GDM1 (cell line): Measurements from ENCODE around the gene DTNB.
"Not testable (repeated sequence)": the region's sequence is repeated elsewhere in the genome, so short reads cannot be mapped to it uniquely, and the experiment has no call there.

Experiments used
- DNase-seq: peaks from one replicate; lab custom pipeline; 2025; lab: John Stamatoyannopoulos, UW

The DTNB gene

DNA sequence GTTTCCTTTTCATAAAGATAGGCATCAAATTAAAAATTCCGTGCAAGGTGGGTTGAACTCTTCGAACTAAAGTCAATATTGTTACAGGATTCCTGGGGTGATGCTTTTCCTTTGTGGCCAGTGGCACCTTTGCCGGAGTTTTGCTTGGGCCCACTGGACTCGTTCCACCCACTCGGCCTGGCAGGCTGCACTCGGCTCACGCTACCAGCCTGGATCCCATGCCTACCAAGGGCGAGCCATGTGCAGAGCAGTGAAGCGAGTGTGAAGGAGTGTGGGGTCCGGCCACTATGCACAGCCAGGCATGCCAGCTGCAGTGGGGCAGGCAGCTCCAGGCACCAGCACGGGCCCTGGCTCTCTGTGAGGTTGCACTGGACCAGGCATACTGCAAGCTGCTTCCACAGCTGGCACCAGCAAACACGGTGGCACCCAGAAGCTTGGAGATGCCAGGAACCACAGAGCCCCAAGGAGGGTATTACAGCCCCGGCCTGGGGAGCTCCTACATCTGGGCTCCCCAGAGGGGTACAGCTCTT lies 83.6 kb downstream of the DTNB start:
- DNase-seq = no peak

DNA sequence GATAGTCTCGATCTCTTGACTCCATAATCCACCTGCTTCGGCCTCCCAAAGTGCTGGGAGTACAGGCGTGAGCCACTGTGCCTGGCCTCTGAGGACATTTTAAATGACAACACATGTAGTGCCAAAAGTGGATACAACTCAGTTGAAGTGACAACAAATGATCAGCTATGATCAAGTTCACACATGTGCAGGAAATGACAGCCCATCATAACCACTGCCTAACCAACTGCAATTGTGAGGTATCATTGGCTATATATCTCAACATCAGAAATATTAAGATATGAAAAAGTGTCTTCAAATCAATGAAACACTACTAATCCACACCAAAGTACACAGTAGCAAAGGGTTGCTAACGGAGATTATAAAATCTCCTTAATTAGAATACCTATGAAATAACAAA lies 84.8 kb downstream of the DTNB start:
- no peak for DNase-seq

DNA sequence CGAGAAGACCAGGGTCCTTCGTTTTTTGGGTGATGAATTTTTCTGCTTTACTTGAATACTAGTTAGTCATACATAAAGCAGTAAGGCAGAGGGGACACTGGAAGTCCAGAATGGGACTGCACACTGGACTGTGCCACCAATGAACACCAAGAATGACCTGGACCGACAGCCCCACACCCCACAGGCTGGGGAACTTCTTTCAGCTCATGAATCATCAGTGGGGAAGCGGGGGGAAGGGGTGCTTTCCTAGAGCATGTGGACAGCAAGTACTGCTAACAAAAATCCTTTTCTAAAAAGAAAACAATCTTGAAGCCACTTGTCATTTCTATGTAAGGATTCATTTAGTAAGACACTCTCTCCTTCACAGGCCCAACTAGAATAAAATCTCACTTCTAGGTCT lies 86.0 kb downstream of the DTNB start:
- DNase-seq = no peak

DNA sequence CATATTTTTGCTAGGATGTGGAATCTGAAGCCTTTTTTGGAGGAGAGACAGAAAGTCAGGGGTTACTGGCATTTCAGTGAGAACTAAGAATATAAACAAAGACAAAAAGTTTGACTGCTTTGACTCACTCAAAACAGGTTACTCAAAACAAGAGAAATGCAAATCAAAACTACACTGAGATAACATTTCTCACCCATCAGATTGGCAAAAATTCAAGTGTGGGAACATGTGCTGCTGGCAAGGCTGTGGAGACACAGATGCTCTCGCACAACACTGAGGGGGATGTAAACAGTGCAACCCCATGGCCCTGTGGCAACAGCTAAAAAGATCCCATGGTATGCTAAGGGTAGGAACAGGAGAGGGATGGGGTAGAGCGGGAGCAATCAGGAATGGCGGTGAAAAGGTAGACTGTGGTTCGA lies 86.6 kb downstream of the DTNB start:
- no peak for DNase-seq

DNA sequence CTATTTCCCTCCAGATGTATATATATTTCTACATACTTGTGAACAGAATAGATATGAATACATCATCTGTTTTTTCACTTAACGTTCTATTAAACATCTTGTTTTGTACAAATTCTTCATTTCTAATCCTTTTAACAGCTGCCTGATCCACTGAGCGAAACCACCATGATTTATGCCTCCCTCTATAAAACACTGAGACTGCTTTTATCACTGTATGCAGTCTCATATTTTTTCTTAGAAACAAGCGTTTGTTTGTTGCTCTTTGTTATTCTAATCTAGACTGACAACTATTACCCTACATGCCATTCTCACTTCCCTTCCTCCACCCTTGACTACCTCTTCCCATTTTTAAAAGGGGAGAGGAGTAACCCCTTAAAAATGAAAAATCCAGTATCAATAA lies 88.2 kb downstream of the DTNB start:
- no peak for DNase-seq

DNA sequence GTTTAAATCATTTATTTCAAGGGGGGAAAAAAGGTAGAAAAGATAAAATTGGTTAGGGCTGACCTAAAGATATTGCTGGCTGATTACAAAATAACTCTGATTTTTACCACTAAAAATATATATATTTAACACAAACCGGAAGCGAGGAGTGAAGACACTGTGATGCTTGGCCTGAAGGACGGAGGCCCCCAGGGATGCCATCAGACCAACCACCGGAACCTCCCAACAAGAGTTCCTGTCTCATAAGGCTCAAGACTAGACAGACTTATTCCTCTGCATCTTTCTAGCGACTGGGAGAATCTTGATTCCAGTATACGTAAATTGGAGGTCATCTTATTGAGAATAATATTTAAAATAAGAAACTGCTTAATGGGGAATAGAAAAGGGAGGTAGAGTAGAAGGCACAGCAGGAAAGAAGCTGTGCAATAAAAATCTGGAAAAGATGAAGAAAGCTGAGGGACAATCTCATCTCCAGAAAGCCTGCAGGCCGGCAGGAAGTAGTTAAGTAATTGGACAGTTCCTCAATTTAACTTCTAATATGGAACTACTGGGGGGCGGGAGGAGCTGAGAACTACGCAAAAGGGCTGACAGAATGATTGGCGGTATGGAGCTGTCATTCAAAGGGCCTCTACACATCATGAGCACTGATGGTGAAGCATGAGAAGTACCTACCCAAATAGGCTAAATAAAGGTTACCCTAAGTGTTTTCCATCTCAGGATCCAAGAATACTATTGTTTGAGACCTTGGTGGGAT lies 91.1 kb downstream of the DTNB start:
- DNase-seq = no peak

DNA sequence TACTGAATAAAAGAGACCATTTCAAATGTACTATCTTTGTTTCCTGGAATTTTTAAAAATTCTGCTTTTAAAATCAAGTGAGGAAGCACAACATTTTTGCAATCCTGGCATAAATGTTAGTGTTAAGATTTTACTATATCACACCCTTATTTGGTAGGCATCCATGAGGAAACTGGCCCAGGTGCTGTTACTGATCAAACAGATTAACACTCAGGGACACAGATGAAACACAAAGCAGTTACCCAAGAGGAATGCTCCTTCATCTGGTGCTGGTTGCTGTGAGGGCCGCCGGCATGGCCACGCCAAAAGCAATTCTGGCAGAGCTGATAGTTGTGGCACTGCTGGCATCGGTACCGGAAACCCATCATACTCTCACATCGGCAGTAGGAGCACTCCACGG lies 96.8 kb downstream of the DTNB start:
- no peak for DNase-seq

DNA sequence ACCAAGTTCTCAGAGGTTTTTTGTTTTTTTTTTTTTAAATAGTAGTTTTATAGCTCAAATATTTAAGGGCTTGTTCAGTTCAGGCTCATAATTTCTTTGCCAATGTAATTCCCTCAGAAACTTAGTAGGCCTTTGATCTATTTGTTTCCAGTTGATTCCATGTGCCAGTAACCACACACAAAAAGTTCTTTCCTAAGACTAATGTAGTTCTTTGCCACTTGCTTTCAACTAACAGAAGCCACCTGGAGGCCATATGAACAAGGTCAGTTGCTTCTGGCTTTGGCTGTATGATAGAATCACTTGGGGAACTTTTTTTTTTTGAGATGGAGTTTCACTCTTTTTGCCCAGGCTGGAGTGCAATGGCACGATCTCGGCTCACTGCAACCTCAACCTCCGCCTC lies 100.7 kb downstream of the DTNB start:
- DNase-seq = no peak

DNA sequence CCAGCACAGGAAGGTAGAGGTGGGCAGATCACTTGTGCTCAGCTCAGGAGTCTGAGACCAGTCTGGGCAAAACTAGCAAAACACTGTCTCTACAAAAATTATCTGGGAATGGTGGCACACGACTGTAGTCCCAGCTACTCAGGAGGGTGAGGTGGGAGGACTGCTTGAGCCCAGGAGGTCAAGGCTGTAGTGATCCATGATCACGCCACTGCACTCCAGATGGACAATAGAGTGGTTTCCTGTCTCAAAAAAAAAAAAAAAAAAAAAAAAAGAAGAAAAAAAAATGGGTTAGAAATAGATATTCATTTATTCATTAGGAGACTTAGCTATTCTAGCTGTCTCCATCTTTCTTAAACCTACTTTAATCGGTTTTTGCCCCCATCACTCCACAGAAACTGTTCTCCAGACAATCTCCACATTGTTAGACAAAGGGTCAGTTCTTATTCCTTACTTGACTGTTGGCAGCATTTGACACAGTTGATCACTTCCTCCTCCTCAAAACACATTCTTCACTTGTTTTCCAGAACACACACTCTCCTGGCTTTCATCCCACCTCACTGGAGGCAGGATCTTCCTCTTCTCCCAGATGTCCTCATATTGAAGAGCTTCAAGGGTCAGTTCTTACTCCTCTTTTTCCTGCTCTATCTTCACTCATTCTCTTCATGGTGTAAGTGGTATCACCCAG lies 103.1 kb downstream of the DTNB start:
- no peak for DNase-seq

DNA sequence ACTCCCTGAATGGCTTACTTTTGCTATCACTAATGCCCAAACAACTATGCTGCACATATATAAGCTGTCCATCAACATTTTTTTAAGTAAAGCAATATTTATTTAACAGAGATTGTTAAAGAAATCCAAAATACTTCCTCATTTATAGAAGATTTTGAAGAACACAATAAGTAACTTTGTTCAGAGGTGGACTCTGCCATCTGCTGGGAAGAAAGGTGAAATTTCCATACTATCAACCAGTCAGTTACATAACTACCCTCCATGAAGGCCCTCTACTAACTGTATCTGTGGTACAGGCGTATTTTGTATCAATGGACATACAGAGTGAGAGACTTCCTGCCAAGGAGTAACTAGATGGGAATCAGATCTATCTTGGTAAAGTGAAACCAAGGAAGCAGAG lies 106.0 kb downstream of the DTNB start:
- no peak for DNase-seq

DNA sequence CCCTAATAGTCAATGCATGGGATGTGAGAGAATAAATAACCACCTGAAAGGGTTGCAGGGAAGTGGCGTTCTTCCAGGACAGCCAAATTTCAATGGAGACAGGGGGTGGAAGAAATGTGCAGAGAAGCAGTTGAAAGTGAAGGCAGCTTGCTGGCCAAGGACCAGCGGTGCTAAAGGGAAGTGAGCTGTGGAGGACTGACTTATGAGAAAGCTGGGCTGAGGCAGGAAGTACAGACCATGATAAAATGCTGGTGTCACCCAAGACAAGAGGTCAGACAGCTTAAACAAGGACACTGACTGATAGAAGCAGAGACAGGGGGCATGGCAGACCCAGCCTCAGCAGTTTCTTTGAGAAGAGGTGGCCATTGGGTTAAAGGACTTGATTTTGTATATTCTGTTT lies 106.7 kb downstream of the DTNB start:
- peak; percentile 58 for DNase-seq

DNA sequence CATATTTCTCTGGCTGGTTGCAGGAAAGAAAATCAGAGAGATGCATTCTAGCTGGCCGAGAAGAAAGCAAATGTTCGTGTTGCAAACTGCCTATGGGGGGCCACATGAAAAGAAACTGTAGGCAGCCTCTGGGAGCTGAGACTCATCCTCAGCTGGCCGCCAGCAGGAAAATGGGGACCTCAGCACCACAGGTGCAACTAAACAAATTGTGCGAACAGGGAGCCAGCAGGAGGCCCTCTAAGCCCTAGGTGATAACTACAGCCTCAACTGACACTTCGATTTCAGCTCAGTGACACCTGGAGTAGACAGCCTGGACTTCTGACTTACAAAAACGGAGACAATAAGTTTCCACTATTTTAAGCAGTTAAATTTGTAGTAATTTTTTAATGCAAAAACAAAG lies 107.3 kb downstream of the DTNB start:
- no peak for DNase-seq

DNA sequence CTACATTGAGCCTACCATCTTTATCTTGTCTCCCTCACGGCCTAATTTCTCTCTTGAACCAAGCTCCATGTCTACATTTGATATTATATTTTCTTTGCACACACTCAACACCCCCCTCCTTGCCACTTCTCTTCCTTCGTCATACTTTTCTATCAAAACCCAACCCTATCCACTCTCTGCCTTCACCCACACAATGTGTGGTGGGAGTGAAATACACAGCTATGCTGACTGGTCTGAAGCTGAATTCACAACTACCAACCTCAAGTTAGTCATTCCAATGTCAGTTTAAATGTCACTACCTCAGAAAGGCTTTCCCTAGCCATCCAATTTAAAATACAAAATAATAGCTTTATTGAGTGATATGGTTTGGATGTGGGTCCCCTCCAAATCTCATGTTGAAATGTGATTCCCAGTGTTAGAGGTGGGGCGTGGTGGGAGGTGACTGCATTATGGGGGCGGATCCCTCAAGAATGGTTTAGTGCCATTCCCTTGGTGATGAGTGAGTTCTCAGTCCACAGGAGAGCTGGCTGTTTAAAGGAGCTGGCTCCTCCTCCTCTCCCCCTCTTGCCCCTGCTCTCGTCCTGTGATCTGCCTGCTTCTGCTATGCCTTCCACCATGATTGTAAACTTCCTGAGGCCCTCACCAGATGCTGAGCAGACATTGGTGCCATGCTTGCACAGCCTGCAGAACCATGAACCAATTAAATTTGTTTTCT lies 112.1 kb downstream of the DTNB start:
- no peak for DNase-seq

DNA sequence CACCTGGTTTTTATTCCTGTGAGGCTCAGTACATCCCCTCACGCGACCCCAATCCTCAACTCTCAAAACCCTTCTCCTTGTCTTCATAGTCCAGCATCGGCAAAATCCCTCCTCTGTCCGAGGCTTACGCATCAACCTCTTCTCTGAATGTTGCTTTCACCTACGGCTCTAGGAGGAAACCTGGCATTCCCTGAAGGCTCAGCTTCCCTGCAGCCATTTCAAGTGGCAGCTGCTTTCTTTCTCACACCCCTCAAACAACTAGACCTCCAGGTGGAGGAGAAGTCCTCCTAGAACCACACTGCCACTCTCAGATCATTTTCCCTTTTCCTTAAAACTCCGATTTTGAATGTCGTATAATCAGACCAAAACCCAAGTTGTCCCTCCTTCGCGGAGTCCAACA lies 114.2 kb downstream of the DTNB start:
- DNase-seq = no peak

DNA sequence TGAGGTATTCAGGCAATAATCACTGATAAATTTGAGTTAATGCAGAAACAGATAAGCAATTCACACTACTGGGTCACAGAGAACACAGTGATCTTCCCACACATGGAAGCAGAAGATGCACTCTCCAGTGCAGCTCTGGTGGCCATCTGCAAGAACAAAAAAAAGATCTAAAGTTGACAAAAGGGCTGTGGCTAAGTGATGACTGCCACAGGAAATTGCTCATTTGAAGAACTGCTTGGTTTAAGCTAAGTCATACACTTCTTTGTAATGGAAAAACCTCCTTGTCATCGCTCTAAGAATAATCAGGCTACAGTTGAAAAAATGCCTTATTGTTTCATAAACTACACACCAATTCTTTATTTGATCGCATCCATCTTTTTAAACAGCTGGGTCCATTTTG lies 115.1 kb downstream of the DTNB start:
- DNase-seq = peak; percentile 72

DNA sequence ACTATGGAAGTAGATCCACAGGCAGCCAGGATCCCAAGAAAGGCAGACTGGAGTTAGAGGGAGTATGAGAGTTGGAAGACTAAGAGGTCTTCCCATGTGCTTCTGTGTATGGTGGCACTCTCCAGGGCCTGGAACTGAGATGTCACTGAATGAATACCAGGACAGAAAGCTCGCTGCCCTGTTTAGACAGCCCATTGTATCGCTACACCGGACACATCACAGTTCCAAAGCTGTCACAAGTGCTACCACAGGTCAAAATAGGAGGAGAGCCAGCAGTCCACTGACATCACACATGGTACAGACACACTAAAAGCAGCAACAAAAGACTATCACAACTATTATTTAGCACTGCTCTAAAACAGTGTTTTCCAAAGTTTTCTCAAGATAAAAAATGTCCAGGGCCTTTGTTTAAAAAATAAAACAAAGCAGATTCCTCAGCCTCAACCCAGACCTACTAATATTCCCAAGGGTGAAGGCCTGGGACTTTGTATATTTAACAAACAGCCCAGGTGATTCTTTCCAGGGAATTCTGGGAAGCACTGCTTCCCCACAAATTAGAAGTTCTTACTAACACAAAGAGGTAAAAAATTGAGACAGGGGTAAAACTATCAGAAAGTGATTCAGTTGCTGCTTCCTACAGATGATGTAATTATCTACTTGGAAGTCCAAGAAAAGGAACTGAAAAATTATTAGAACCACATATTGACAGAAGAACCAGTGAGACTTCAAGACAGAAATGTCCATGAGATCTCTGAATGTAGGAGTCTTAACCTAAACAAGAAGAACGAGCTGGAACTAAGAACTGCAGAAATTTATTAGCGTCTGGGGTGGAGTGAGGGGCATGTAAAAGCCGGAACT lies 116.0 kb downstream of the DTNB start:
- DNase-seq = no peak

DNA sequence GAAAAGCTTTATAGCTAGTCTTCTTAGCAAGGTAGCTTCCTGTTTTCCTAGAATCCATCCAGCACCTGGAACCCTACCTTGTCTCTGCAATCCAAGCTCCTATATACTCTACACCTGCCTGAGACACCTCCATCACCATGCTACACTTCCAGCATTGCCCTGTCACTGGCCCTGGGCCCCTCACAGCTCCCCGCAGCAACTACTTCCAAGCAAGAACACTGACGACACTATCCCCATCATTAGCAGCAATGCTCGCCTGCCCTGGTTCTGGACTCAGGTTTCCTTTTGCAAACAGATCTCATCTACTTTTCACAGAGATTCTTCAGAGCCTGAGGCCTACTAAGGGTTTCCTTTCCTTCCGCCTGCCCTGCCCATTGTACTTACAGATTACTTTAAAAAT lies 121.1 kb downstream of the DTNB start:
- DNase-seq = no peak

DNA sequence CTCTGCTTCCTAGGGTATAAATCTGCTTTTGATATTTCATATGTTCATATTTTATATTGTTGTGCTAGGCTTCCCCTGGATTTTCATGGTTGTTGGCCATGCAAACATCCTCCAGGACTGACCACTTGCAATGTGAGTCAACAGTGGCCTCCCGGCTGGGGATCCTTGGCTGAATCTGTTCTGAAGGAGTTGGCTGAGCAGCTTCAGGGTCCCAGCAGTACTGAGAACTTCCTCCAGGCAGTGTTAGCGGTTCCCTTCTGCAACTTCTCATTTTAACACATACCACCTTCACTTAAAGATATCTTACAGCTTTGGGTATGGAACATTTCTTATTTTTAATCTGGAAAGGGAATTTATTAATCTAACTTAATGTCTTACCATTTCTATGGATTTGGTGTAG lies 122.1 kb downstream of the DTNB start:
- no peak for DNase-seq

DNA sequence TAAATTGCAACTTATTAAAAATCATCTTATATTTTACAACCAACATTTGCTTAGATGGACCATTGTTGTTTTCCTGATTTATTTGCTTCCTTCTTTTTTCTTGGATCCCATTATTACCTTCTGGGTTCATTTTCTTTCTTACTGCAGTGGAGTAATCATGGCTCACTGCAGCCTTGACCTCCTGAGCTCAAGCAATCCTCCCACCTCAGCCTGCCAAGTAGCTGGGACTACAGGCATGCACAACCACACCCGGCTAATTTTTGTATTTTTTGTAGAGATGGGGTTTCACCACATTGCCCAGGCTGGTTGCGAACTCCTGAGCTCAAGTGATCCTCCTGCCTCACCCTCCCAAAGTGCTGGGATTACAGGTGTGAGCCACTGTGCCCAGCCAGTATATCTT lies 123.8 kb downstream of the DTNB start:
- DNase-seq = not testable (repeated sequence)

DNA sequence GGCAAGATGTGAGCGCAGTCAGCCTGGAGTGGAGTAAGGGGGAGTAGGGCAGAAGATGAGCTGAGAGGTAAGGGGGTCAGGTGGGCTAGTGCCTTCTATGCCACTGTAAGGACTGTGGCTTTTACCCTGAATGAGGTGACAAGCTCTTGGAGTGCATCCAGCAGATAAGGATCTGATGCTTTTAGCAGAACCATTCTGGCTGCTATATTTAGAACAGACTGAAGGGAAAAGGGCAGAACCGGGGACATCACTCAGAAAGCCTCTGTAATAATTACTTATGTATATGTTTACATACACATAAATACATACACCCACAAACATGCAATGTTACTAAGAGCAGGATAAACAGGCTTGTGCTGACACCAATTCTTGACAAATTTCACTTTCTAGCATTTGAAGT lies 124.8 kb downstream of the DTNB start:
- no peak for DNase-seq

DNA sequence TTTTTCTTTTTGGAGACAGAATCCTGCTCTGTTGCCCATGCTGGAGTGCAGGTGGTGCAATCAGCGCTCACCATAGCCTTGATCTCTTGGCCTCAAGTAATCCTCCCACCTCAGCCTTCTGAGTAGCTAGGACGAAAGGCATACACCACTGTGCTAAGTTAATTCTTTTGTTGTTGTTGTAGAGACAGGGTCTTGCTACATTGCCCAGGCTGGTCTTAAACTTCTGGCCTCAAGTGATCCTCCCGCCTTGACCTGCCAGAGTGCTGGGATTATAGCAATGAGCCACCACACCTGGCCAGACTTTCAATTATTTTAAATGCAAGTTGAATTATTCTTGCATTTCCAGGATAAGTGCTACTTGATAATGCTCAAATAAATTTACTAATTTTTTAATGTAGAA lies 126.5 kb downstream of the DTNB start:
- no peak for DNase-seq

DNA sequence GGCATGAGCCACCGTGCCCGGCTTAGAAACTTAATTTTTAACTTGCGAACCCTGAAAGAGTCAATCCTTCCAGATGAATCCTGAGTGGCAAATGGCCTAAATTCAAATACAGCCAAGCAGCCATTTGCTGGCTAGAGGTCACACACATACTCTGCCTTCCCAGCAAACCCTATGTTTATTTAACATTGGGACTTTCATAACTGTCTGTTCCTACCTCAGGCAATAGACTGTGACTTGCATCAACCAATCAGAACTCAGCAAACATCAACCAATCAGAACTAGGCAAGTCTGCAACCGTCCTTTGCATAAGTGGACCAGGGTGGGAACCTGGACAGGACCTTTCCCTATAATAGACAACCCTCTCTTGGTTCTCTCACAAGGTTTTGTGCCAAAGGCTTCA lies 127.5 kb downstream of the DTNB start:
- DNase-seq = no peak
